GM19468 (cell line): ENCODE measurements around the gene COPE.

Source experiments
- ATAC-seq: cut with Tn5 transposase; IDR thresholded peaks from one replicate; pipeline ENCODE4 v1.9.1; 2021; ENCODE audit warnings: mild to moderate bottlenecking, moderate library complexity, moderate number of reproducible peaks; ENCODE audit not compliant: unreplicated experiment; ENCODE audit errors: extremely low read depth

Gene COPE

GRCh38 chr19:18896421-18896841, 22.8 kb downstream of the COPE start:
- ATAC-seq: no peak

DNA sequence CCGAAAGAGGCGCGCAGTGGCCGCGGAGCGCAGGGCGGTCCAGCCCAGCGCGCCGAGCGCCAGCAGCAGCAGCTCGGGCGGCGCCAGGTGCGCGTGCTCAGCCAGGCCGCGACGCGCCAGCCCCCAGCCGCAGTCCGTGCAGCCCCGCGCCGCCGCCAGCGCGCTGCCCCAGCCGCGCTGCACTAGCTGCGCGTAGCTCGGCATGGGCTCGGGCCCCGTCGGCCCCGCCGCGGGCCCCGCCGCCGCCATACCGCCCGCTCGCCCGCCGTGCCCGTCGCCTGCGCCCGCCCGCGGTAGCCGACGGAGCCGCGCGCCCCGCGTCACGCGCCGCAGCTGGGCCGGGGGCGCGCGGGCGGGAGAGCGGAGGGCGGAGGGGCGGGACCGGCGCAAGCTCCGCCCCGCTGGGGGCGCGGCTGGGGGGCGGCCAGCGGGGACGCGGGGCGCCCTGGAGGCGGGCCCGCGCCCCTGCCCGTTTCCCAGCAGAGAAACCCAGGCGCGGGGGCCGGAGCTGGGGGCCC, 23.3 kb downstream of the COPE start, which contains the start of gene CERS1:
Gene CERS1 (minus strand): TSS at position 335 of the 518 bp plus-strand sequence. CDS start 86 bp downstream, at position 249.
- ATAC-seq: no peak

DNA sequence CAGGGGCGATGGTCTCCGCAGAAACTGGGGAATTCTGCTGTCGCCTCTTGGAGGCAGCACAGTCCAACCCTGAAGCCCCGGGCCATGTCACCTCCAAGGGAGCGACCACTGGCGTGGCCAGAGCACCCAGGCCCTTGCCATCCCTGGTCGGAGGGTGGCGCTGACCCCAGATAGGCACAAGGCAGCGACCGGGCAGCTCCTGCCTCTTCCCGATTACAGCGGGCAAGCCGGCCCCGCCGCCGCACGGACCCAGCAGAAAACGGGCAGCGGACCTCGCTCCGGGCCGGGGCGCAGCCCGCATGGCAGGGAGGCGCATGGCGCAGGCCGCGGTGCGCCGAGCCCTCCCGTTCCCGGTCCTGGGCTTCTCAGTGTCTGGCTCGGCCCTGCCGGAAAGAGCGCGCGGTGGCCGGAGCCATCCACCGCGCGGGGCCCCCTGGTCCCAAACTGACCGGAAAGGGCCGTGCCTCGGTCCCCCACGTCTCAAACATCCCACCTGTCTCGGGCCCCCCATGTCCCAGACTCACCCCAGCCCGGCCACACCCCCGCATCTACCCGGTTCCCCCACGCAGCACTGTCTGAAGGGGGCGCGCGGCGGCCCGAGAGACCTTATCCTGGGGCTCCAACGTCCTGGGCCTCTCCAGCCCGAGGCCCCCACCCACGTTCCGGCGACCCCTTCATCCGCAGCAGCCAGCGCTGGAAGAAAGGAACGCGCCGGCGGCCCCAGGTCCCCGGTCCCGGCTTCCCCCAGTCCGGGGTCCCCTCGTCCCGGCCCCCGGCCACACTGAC, 24.0 kb downstream of the COPE start:
- no peak for ATAC-seq

- ATAC-seq: no peak
Measured at GRCh38 chr19:18894254-18895037, 24.7 kb downstream of the COPE start.

DNA sequence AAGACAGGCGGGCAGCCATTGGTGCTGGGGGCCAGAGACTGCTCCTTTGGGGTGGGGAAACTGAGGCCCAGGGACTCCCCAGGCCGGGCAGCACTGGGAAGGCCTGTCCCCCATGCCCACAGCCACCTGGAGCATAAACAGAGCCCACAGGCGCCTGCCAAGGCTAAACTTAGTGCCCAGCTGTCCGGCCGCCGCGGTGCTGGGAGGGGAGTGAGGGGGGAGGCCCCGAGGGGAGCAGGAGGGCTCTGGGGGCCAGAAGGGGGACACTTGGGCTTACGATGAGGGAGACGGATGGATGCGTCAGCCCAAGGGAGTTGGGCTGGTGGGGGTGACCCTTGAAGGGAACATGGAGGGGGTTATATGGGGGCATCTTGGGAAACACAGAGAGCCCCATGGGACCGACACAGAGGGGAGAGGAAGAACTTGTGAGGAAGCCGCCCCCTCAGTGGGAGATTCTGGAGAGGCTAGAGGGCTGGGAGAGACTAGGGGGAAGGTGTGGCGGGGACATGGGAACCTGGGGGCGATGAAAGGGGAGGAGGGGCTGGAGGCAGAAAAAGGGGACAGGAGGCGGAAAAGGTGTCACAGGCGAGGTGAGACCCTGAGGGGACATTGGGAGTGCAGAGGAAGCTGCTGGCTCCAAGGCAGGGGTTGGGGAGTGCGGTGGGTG, 25.5 kb downstream of the COPE start:
- ATAC-seq: no peak

- ATAC-seq: no peak
Measured at GRCh38 chr19:18889949-18890745, 29.0 kb downstream of the COPE start.

DNA sequence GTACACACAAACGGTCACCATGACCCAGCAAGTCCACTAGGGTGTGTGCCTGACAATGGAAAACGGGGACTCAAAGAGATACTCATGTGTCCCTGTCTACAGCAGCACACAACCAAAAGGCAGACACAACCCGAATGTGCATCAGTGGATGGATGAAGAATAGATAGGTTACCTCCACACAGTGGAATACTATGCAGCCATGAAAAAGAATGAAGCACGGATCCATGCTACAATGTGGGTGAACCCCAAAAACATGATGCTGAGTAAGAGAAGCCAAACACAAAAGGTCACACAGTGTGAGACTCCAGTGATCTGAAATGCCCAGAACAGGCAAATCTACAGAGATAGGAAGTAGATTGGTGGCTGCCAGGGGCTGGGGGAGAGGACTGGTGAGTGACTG, 32.2 kb downstream of the COPE start:
- ATAC-seq: no peak

GRCh38 chr19:18883526-18884304, 35.5 kb downstream of the COPE start:
- ATAC-seq: no peak

GRCh38 chr19:18881491-18881890, 37.7 kb downstream of the COPE start:
- ATAC-seq: no peak

DNA sequence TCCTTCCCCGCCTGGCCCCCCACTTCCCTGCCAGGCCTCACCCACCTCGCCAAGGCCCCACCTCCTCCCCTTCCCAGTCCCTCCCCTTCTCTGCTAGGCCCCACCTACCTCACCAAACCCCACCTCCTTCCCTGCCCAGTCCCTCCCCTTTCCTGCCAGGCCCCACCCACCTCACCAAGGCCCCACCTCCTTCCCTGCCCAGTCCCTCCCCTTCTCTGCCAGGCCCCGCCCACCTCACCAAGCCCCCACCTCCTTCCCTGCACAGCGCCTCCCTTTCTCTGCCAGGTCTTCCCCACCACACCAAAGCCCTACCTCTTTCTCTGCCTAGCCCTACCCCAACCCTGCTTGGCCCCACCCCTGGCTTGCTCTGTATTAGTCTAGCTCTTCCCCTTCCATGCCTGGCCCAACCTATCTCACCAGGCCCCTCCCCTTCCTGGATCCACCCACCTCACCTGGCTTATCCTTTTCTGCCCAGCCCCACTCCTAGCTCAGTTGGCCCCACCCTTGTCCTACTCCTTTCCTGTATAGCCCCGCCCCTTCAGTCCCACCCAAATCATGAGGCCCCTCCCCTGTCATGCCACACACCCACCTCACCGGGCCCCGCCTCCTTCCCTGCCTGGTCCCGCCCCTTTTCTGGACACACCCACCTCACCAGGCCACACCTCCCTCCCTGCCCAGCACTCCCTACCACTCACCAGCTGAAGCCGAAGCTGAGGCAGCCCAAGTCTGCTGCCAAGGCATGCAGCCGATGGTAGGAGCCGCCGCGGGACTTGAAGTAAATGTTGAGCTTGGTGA, 39.4 kb downstream of the COPE start:
- ATAC-seq: no peak

- no peak for ATAC-seq
Measured at GRCh38 chr19:18878858-18879578, 40.2 kb downstream of the COPE start.

GRCh38 chr19:18878058-18878797, 41.0 kb downstream of the COPE start:
- no peak for ATAC-seq

DNA sequence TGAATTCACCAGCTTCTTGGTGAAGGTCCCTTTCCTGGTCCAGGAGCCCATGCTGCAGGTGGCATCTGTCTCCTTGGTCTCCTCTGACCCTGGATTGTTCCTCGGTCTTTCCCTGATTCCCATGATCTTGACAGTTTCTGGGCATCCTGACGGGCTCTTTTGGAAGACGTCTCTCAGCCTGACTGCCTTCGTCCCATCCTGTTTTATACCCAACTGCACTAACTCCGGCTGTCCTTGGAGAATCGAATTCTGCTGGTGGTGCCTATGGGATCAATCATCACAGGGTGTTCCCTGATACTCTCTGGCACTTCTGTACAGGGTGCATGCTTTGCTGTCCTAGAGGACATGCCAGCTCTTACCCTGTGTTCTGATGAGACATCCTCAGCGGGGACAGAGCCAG, 42.3 kb downstream of the COPE start:
- no peak for ATAC-seq

DNA sequence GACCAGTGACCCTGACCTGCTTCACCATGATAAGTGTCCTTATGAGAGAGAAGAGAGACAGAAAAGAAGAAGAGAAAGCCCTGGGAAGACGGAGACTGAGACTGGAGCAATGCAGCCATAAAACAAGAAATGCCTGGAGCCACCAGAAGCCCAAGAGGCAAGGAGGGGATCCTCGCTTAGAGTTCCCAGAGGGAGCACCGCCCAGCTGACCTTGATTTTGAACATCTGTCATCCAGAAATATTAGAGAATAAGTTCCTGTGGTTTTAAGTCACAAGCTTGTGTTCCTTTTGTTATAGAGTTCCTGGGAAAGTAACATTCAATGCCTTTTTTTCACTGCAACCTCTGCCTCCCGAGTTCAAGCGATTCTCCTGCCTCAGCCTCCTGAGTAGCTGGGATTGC, 43.5 kb downstream of the COPE start:
- ATAC-seq: no peak

GRCh38 chr19:18871543-18871942, 47.6 kb downstream of the COPE start:
- no peak for ATAC-seq

GRCh38 chr19:18870531-18871172, 48.5 kb downstream of the COPE start:
- no peak for ATAC-seq
